LHCN-M2 (cell line): Measurements from ENCODE around the gene CARD10. TPM values are rescaled to one million over a fixed set of nuclear protein-coding genes. Genes with fewer than 3 reads are reported as not detected.
A peak's percentile ranks its signal among the peaks of the same experiment; 100 is the strongest.
"Not testable (repeated sequence)": the region's sequence is repeated elsewhere in the genome, so short reads cannot be mapped to it uniquely, and the experiment has no call there.

Experiments used
- DNase-seq: peaks from one replicate; pipeline ENCODE4 v3.0.0-alpha.2; 2012; ENCODE audit warnings: low read depth
- total RNA-seq: library from RNA; depleted of rRNA; stranded (reverse); fragments of >200 nt; gene quantifications from 2 replicates; pipeline ENCODE4 v1.2.3, GENCODE V29; 2014

Gene CARD10
- total RNA-seq, 1 experiment from 2014 or later, result 23.0 TPM

DNA sequence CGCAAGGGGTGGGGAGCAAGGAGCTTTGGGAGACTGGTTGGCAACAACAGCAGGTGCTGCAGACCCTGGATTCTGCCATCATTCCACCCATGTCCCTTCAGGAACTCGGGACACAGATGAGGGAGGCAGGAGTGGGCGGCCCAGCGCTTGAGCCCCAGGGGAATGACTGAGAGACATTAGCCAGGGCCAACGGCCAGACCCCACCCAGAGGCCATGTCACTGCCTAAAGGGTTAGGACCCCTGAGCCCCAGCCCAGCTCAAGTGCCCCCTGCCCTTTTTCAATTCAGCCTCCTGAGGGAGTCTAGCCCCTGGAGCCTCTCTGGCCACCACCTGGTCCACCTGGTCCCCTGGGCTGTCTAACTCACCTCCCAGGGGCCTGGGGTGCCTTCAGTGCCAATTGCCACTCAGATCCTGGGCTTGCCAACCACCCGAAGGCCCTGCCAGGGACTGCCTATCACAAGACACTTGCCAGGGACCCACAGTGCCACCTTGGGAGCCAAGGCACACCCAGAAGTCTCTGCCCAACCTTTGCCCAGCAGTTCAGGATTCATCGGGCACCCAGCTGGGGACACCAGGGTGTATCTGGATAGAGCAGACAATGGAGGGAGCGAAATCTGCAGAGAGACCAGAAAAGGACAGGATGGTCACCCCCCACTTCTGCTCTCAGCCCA lies 49.7 kb downstream of the CARD10 start:
- DNase-seq, result no peak

DNA sequence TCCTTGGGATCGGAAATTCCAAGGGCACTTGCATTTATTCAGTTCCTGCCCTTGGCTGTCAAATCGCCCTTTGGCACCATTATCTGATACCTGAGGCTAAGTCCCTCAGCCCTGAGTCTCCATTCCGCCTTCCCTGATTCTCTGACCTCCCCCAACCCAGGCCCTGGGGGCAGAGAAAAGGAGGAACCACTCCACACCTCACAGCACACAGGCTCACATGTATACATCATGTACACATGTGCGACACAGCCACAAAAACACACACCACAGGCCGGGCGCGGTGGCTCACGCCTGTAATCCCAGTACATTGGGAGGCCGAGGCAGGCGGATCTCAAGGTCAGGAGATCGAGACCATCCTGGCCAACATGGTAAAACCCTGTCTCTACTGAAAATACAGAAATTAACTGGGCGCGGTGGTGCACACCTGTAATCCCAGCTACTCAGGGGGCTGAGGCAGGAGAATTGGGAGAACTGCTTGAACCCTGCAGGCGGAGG lies 51.0 kb downstream of the CARD10 start:
- not testable (repeated sequence) for DNase-seq

DNA sequence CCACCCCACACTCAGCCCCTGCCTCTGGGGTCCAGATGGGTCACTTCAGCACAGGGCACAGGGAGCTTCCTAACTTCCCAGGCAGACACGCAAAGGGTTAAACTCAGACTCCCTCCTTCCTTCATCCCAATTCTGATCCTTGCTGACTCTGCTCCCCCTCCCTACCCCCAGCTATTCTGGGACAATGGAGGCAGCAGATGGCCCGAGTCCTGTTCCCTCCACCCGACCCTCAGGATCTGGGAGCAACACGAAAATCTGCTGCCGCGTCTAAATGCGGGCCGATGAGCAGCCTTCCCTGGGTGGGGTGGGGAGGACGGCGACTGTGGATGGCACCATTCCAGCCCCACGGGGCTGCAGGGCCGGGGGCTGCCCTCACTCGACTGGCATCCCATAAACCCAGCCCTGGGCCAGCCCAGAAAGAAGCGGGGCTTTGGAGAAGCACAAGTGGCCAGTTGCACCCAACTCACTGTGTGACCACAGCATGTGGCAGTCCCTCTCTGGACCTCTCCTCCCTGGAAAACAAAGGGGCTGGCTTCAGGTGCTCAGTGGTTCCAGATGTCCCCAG lies 51.7 kb downstream of the CARD10 start:
- DNase-seq, result no peak

DNA sequence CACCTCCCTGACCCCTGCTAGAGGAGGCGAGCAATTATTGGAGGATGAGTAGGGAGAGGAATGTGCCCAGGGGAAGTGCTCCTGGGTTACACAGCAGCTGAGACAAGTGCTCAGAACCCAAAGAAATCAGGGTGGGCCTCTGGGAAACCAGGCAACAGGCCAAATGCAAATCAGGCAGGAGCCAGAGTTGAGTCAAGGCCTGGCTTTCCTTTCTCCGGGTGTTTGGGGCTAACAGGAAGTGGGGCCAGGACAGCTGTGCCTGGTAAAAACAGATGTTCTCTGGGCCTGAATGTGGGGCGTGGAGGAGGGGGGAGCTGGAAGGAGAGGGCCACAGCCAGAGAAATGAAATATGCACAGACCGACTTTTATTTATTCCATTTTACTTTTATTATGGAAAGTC lies 55.0 kb downstream of the CARD10 start:
- DNase-seq, result peak; percentile 68

DNA sequence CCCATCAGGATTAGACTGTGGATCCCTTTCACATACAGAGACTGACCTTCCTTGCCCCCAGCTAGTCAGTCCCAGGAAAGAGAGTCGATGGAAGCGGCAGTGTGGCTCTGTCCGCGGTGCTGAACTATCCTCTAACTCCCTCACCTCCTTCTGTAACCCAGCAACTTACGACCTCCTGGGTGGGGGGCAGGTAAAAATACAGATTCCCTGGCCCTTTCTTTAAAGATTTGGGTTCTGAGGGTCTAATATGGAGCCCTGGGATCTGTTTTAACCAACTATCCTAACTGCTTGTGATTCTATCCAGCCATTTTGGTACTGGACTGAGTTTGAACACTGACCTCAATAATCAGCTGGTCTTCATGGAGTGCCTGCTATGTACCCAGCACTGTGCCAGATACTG lies 56.2 kb downstream of the CARD10 start:
- DNase-seq, result peak; percentile 48

DNA sequence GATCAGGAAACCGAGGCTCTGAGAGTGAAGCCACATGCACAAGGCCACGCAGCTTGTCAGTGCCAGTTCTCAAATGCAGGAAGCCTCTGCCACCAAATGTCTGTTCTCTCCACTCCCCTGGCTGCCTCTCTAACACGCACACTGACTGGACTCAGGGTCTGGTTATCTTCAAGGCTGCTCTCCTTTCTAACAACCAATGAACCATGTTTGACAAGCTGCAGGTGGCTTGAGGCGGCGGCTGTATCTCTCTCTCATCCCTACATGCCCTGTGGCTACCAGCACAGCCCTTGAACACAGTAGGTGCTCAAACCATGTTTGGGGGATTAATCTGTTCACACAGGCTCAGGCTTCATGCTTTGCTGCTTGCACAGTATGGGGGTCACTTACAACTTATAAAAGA lies 56.8 kb downstream of the CARD10 start:
- no peak for DNase-seq

DNA sequence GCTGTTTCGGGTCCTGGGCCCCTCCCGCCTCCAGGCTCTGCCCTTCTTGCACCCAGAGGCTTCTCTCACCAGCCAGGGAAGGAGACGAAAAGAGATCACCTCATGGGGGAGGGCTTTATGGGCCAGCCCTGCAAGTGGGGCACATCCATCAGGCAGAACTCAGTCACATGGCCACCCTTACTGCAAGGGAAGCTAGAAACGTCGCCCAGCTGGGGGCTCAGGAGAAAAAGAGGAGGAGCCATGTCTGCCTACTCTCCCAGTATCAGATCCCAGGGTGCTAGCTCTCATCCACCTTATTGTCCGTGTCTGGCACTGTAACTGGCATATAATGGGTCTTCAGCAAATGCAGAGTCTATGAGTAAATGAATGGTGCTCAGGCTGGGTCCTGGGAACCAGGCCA lies 57.3 kb downstream of the CARD10 start:
- no peak for DNase-seq

DNA sequence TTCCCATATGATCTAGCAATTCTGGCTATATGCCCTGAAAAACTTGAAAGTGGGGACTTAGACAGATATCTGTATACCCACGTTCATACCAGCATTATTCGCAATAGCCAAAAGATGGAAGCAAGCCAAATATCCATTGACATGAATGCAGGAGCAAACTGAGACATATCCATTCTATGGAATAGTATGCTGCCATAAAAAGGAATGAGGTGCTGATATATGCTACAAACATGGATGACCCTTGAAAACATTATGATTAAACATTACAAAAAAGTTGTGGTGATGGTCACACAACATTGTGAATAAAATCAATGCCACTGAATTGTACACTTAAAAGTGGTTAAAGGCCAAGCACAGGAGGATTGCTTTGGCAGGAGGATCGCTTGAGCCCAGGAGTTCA lies 58.5 kb downstream of the CARD10 start:
- DNase-seq, result no peak

DNA sequence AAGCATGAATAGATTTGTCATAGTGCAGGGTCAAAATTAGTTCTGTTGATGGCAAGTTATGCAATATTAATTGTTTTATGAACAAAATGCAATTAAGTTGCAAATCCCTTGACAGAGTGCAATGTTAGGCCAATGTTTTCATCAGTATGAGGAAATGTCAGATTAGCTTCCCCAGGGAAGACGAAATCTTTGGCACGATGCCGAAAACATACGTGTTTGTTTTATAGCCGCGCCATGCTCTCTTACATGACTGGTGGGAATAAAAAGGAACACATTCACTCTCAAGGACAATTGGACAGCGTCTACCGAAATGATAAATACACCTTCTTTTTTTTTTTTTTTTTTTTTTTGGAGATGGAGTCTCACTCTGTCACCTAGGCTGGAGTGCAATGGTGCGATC lies 60.0 kb downstream of the CARD10 start:
- no peak for DNase-seq

DNA sequence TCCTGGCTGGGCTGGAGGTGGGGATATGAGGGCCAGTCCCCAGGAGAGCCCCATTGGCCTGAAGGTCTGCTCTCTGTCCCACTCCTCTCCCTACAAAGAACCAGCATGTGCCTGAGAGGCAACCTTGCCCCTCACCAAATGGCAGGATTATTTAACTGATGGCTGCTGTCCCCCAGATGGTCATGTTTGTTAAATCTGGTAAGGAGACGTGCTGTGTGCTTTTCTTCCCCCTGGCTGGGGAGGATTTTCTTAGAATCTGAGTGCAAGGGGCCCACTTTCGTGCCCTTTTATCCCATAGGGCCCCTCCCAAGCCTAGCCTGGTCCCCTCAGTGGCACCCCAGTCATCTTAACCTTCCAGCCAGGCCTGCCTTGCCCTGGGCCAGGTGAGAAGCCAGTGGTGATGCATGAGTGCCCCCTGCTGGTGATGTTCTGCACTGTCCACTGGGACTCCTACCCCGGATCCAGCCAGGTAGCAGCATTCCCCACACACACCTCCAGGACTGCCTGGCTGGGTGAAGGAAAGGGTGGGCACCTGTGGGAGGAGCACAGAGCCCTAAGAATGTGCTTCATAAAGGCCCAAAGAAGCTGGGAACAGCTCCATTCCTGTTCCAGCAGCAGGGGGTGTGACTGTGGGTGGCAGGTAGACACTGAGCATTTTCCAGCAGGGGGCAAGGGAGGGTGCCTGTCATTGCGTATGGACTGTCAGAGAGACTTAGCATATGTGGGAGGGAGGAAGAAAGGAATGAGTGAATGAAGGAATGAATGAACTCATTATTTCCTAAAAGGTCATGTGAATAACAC lies 61.9 kb downstream of the CARD10 start:
- peak; percentile 35 for DNase-seq

DNA sequence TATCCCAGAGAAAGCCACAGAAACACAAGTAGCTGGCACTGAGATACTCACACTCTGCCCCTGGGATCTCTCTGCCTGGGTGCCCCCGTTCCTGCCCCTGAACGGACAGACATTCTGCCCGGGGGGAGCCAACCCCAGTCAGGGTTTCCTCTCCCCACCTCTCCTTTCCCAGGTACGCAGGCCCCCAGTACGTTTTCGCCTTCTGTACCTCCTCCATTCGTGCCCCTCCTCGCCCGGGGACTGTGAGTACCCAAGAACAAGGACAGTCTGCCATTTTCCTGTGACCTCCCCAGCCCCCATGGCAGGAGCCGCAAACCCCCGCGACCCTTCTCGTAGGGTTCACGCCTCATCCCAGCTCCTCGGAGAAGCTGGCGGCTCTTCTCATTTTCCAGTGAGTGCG lies 62.9 kb downstream of the CARD10 start:
- DNase-seq, result no peak

DNA sequence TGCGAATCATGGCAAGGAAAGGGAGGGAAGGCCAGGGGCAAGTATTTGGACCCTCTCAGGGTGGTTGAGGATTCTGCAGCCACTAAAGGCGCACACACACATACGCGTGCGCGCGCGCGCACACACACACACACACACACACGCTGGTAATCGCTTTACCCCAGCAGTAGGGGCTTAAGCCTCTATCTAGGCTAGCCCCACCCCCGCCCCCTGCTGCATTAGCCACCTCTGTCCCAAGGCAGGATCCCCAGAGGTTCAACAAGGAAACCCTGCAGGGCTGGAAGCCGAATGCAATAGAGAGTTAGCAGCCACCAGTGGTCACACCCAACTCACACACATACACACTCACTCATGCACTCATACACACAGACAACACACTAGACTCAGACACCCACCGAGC lies 63.3 kb downstream of the CARD10 start:
- no peak for DNase-seq

DNA sequence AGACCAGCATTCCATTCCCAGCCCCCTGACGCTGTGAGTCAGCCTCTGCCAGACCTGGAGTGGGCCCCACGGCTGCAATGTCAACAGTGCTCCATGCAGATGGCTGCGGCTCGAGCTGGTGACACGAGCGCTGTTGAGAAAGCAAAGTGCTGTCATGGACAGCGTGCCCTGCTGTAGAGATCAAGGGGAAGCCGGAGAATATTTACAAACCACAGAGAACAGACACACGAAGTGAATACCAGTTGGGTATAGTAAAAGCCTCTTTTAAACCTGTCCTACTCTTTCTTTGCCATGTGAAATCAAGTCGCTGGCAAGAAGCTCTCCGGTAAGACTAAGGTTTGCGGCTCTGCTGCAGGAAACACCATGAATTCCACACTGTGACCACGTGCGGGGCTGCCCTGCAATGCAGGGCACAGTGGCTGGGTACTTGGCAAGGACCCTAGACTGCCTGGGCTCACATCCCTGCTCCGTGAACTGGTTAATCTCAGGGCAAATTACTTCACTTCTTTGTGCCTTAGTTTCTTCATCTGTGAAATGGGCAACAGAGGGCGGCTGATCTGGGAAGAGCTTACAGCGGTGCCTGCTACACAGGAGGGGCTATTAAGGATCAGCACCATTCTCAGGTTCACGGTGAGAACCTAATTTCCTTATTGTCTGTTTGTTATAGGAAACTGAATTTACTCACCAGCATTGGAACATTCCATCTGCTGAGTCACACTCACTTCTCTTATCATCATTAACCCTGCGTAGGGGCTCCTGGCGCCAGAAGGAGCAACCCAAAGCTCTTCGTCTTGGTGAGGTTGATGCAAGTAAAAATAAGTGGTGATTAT lies 64.1 kb downstream of the CARD10 start:
- peak; percentile 83 for DNase-seq

DNA sequence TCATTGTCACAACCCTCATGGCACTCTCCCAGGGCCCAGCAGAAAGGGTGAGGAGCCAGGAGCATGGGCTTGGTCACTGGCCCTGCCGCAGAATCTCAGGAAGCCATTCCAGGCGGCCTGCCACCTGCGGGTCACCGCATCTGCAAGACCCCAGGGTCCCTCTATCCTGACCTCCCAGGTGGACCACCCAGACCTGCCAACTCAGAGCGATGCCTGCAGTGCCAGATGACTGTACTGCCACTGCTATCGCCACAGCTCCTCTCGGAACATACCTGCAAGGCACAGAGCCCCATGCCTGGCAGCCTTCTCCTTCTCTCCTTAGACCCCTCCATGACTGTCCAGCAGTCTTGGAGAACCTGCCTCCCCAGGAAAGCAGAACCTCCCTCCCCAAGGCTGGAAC lies 65.5 kb downstream of the CARD10 start:
- DNase-seq, result no peak

DNA sequence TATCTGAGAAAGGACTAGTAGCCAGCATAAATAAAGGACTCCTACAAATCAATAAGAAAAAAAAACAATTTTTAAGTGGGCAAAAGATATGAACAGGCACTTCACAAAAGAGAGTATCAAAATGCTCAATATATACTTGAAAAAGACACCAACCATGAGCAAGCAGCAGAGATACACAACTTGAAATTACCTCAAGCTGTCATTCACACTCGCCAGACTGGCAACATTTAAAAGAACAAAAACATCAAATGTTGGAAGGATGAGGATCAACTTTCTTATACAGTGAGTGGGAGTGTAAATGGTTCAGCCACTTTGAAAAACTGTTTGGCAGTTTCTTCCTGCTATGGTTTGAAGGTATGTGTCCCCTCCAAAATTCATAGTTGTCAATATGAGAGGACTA lies 68.0 kb downstream of the CARD10 start:
- no peak for DNase-seq

DNA sequence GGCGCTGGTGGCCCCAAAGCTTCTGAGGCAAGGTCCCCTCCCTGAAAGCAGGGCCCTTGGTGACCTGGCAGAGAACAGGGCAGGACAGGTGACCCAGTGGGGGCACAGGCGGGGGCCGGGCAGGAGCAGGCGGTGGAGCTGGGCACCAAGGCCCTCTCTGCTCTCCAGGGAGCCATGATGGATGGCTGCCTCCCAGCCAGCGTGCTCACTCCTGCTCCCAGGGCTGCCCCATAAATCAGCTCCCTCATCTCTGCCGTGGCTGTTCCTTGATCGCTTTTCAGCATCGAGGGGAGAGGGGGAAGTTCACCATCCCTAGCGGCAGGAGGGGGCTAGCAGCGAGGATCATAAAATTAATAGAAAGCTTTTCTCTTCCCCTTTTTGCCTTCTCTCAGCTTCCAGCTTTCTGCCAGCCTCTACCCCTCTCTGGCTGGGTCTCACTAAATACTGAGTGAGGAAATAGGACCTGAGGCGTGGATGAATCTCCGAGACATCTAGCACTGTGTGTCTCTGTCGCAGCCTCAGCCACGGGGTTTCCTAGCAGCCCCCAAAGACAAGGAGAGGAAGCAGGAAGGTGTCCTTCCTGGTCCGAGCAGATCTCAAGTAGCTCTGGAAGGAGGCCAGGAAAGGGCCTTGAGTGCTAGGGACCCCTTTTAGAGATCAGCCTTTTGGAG lies 69.7 kb downstream of the CARD10 start:
- no peak for DNase-seq

DNA sequence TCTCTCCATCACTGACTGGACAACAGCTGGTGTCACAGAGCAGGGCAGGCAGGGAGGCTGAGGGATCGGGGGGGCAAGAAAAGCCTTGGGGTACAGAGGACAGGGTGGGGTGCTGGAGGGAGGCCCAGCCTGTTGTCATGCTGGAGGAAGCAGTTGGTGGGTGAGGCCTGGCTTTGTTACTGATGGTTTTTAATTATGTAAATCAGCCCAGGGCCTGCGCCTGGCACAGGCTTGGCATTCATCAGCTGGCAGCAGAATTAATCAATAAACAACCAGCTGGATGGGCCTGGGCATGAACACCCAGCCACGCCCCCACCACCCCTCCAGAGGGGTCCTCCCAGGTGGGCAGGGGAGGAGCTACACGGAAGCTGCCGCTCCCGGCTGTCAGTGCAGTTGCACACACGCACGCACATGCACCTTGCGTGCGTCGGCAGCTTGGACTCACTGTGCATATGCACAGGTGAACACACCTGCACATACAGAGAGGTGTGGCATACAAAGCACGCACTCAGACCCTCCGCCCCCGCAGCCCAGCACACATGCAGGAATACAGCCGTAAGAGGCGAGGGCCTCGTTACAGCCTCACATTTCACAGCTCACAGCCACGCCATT lies 70.6 kb downstream of the CARD10 start:
- DNase-seq, result no peak

DNA sequence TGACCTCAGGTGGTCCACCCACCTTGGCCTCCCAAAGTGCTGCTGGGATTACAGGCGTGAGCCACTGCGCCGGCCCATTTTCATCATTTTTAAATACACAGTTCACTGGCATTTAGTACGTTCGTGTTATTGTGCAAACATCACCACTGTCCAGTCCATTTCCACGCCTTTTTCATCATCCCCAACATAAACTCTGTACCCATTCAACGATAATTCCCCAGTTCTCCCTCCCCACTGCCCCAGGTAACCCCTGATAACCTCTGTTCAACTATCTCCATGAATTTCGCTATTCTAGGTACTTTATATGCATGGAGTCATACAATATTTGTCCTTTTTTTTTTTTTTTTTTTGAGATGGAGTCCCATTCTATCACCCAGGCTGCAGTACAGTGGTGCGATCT lies 73.7 kb downstream of the CARD10 start:
- no peak for DNase-seq

DNA sequence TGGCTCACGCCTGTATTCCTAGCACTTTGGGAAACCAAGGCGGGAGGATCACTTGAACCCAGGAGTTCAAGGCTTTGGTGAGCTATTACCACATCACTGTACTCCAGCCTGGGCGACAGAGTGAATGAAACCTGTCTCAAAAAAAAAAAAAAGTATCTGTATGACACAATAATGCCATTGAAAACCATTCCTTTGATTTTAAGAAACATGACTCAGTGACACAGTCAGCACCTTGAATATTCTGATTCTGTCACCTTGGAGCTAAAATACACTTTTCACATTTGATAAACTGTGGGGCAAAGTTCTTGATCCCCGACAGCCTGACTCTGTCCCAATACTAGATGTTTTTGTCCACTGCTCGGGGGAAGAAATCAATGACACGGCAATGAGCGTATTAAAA lies 75.2 kb downstream of the CARD10 start:
- DNase-seq, result no peak

DNA sequence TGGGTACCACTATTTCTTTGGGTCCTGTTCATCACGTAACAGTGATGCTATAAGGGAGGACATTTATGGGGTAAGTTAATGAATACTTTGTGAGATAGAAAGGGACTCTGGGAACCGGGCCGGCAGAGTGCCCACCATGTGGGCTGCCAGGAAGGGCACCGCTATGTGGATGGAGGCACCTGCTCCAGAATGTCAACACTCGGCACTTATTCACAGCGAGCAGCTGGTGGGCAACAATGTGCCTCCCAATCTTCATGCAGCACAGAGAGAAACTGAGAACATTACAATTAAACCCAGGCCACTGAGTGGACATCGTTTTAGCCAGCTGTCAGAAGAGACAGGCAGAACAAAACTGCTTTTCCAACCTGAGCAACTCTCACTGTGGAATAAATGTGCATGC lies 76.1 kb downstream of the CARD10 start:
- DNase-seq, result peak; percentile 22

DNA sequence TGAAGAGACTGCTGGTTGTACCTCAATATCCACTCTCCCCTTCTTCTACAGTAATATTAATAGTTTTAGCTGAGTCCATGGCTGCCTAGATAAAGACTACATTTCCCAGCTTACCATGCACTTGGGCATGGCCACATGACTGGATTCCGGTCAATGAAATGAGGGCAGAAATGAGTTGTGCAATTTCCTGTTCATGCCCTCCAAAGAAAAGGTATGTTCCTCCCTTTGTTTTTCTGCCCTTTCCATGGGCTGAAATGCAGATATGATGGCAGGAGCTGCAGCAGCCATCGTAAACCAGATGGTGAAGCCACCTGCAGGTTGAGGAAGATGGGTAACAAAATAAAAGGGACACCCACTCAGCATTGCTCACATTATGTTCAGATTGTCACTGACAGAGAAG lies 76.7 kb downstream of the CARD10 start:
- DNase-seq, result peak; percentile 50
